BLaER1 treated with 17β-estradiol and CSF1 and Interleukin-3, amounts not matched to agents 10 nM and 100 nM (cell line): ENCODE measurements around the gene TBC1D32.
"Not testable (repeated sequence)": the region's sequence is repeated elsewhere in the genome, so short reads cannot be mapped to it uniquely, and the experiment has no call there.

ENCODE experiments used
- H3K27ac ChIP-seq, 11 experiments: shearing (Covaris generic); formaldehyde crosslinking; 2 replicates each; pipeline ENCODE4 v1.8.1; 2022
- H3K27me3 ChIP-seq, 11 experiments: shearing (Covaris generic); formaldehyde crosslinking; 2 replicates each; pipeline ENCODE4 v1.8.1; 2022
- H3K36me3 ChIP-seq, 11 experiments: shearing (Covaris generic); formaldehyde crosslinking; 2 replicates each; pipeline ENCODE4 v1.8.1; 2022
- H3K4me1 ChIP-seq, 10 experiments: shearing (Covaris generic); formaldehyde crosslinking; 2 replicates each; pipeline ENCODE4 v1.8.1; 2022
- H3K4me2 ChIP-seq, 11 experiments: shearing (Covaris generic); formaldehyde crosslinking; 2 replicates each; pipeline ENCODE4 v1.8.1; 2022
- H3K4me3 ChIP-seq, 10 experiments: shearing (Covaris generic); formaldehyde crosslinking; 2 replicates each; pipeline ENCODE4 v1.8.1; 2022
- H3K9ac ChIP-seq, 11 experiments: shearing (Covaris generic); formaldehyde crosslinking; 2 replicates each; pipeline ENCODE4 v1.8.1; 2022
- H3K9me3 ChIP-seq, 11 experiments: shearing (Covaris generic); formaldehyde crosslinking; replicated peaks in 1 of 11; 2 replicates each; pipeline ENCODE4 v1.8.1; 2022
- H4K20me1 ChIP-seq, 11 experiments: shearing (Covaris generic); formaldehyde crosslinking; 2 replicates each; pipeline ENCODE4 v1.8.1; 2022
- Cebpa-rat ChIP-seq, 11 experiments: shearing (Covaris generic); IDR thresholded peaks; 2 replicates each; pipeline ENCODE4 v1.8.1; 2022

The TBC1D32 gene

GRCh38 chr6:121351916-121352315, 17.6 kb upstream of the TBC1D32 start:
- Histone ChIP-seq H4K20me1 (no peaks in the 10 kb centered on the region), H3K27me3 (no peaks in the 10 kb centered on the region), H3K9me3 (no peaks in the 10 kb centered on the region), H3K9ac (no peak overlapping the region), H3K27ac (no peak overlapping the region), H3K4me3 (no peak overlapping the region), H3K4me1 (no peaks in the 10 kb centered on the region), H3K36me3 (no peaks in the 10 kb centered on the region), H3K4me2 (no peak overlapping the region)
- no peak for TF ChIP-seq Cebpa-rat (IDR thresholded peaks at IDR 0.05)

DNA sequence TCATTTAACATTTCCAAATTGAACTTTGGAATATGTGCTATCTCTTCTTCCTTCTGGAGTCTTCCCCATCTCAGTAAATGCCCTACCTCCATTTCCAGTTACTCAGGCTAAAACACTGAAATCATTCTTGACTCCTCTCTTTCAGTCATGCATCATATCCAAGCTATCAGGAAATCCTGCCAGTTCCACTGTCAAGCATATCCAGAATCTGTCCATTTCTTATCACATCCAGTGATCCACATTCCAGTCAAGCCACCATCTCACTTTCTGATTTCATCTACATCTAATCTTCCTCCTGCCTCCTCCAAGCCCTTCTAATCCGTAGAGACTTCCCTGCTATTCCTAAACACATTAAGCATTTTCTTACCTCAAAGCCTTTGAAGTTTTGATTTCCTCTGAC, 15.3 kb upstream of the TBC1D32 start:
- Histone ChIP-seq H3K4me1 (no peaks in the 10 kb centered on the region), H3K9me3 (no peaks in the 10 kb centered on the region), H3K36me3 (no peaks in the 10 kb centered on the region), H4K20me1 (no peaks in the 10 kb centered on the region), H3K27me3 (no peaks in the 10 kb centered on the region), H3K4me3 (no peak overlapping the region), H3K27ac (no peak overlapping the region), H3K9ac (no peak overlapping the region), H3K4me2 (no peak overlapping the region)
- TF ChIP-seq Cebpa-rat (IDR thresholded peaks at IDR 0.05): no peak

GRCh38 chr6:121347484-121347883, 13.2 kb upstream of the TBC1D32 start:
- no peak overlapping the region for H3K27ac ChIP-seq
- no peak overlapping the region for H3K9ac ChIP-seq
- no peak for TF ChIP-seq Cebpa-rat (IDR thresholded peaks at IDR 0.05)
- H3K36me3 ChIP-seq: no peaks in the 10 kb centered on the region
- H3K4me2 ChIP-seq: no peak overlapping the region
- H3K27me3 ChIP-seq: no peaks in the 10 kb centered on the region
- H3K4me1 ChIP-seq: no peaks in the 10 kb centered on the region
- no peak overlapping the region for H3K4me3 ChIP-seq
- H3K9me3 ChIP-seq: no peaks in the 10 kb centered on the region
- no peaks in the 10 kb centered on the region for H4K20me1 ChIP-seq

- Histone ChIP-seq H3K4me1 (no peaks in the 10 kb centered on the region), H3K4me2 (no peak overlapping the region), H3K27me3 (no peaks in the 10 kb centered on the region), H3K4me3 (no peak overlapping the region), H3K36me3 (no peaks in the 10 kb centered on the region), H3K27ac (no peak overlapping the region), H4K20me1 (no peaks in the 10 kb centered on the region), H3K9me3 (no peaks in the 10 kb centered on the region), H3K9ac (no peak overlapping the region)
- no peak for TF ChIP-seq Cebpa-rat (IDR thresholded peaks at IDR 0.05)
Observed at GRCh38 chr6:121344539-121344938, 10.3 kb upstream of the TBC1D32 start.

- Histone ChIP-seq H3K4me1 (peaks cover 0 to 8% (median 6%) of the 10 kb centered on the region in 10 experiments; a peak in 11 of 20 replicates), H3K4me3 (no peak overlapping the region), H3K9me3 (no peaks in the 10 kb centered on the region), H3K27me3 (no peaks in the 10 kb centered on the region), H3K27ac (no peak overlapping the region), H3K9ac (no peak overlapping the region), H3K4me2 (no peak overlapping the region), H4K20me1 (no peaks in the 10 kb centered on the region), H3K36me3 (no peaks in the 10 kb centered on the region)
- TF ChIP-seq Cebpa-rat (IDR thresholded peaks at IDR 0.05): no peak
Observed at GRCh38 chr6:121339639-121340226, 5.5 kb upstream of the TBC1D32 start.

GRCh38 chr6:121338956-121339355, 4.7 kb upstream of the TBC1D32 start:
- no peak overlapping the region for H3K27ac ChIP-seq
- TF ChIP-seq Cebpa-rat (IDR thresholded peaks at IDR 0.05): no peak
- H4K20me1 ChIP-seq: no peaks in the 10 kb centered on the region
- no peak overlapping the region for H3K4me3 ChIP-seq
- H3K4me1 ChIP-seq: peaks cover 1 to 8% (median 7%) of the 10 kb centered on the region in 10 experiments; a peak in 18 of 20 replicates
- no peak overlapping the region for H3K9ac ChIP-seq
- no peak overlapping the region for H3K4me2 ChIP-seq
- no peaks in the 10 kb centered on the region for H3K36me3 ChIP-seq
- H3K9me3 ChIP-seq: no peaks in the 10 kb centered on the region
- H3K27me3 ChIP-seq: no peaks in the 10 kb centered on the region

DNA sequence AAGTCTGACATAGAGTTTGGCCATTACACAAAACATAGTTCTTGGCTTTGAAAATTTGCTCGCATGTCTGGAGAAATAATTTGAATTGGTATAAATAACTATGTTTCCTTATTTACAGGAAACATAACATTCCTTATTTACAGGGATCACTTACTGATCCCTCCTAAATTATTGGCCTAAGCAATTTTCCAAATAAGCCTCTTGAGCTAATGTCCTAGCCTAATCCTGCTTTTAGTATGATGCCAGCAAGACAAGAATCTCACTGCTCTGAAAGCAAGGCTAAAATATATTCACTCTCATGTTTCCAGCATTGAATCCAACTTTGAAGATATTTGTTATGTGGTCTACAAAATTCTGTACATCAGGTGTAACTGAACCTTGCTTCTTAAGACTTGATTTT, 4.1 kb upstream of the TBC1D32 start:
- no peak for TF ChIP-seq Cebpa-rat (IDR thresholded peaks at IDR 0.05)
- H3K4me3 ChIP-seq: no peak overlapping the region
- no peaks in the 10 kb centered on the region for H3K9me3 ChIP-seq
- no peaks in the 10 kb centered on the region for H4K20me1 ChIP-seq
- peaks cover 7 to 14% (median 13%) of the 10 kb centered on the region in 10 experiments for H3K4me1 ChIP-seq
- H3K27ac ChIP-seq: no peak overlapping the region
- H3K4me2 ChIP-seq: no peak overlapping the region
- no peak overlapping the region for H3K9ac ChIP-seq
- H3K36me3 ChIP-seq: no peaks in the 10 kb centered on the region
- H3K27me3 ChIP-seq: no peaks in the 10 kb centered on the region

DNA sequence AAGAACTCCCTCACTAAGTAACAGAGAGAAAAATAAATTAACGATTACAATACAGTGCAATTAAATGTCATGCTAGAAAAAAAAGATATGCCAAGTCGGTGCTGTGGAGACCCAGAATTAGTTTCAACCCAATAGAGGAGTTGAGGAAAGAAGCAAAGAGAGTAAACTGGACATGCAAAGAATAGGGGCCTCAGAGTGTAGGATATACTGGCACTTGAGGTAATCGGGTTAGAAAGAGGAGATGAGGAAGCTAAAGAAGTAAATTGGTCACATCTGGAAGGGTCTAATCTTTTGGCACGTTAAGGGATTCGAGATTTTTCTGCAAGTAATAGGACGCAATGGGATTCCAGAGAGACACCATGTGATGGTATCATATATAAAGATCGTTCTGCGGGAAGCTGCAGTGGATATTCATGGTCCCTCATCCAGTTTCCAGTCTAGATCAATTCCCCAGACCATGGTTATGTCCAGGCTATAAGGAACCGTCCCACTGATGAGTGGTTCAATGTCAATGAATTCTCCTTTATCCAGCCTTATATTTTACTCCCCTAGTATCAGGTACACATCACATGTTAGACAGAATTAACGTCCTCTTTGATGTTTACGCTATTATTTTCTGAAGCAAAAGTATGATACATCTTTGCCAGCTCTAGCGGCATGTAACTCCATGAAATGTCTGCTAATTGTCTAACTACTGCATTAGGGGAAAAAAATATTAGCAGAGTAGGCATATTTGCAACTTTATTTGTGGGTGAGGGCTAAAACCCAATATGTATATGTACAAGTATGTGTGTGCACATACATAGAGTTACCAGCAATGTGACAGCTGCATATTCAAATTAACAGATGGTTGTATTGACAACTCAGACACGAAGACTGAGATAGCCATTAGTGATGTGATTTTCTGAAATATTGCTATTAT, 1.1 kb upstream of the TBC1D32 start:
- H3K9ac ChIP-seq: peak overlapping the region; percentile 80 to 91 (median 84)
- no peak for TF ChIP-seq Cebpa-rat (IDR thresholded peaks at IDR 0.05)
- H3K4me3 ChIP-seq: peak overlapping the region; percentile 70 to 85 (median 75)
- no peaks in the 10 kb centered on the region for H3K36me3 ChIP-seq
- no peaks in the 10 kb centered on the region for H3K9me3 ChIP-seq
- H3K4me2 ChIP-seq: peak overlapping the region; percentile 72 to 87 (median 80)
- H3K27ac ChIP-seq: peak overlapping the region; percentile 83 to 97 (median 88)
- H3K4me1 ChIP-seq: peaks cover 19 to 34% (median 27%) of the 10 kb centered on the region in 10 experiments
- H3K27me3 ChIP-seq: no peaks in the 10 kb centered on the region
- no peaks in the 10 kb centered on the region for H4K20me1 ChIP-seq

GRCh38 chr6:121333694-121334093, 586 bp downstream of the TBC1D32 start:
- H3K9me3 ChIP-seq, H3K36me3 ChIP-seq, H4K20me1 ChIP-seq, H3K27me3 ChIP-seq: not testable (repeated sequence)
- Histone ChIP-seq H3K27ac (peak overlapping the region in 9 of 11 experiments; percentile 83 to 97 (median 88); a peak in 14 of 22 replicates), H3K4me2 (peak overlapping the region; percentile 71 to 87 (median 78)), H3K9ac (peak overlapping the region; percentile 80 to 91 (median 84); a peak in 18 of 22 replicates), H3K4me3 (peak overlapping the region; percentile 70 to 85 (median 75)), H3K4me1 (peaks cover 20 to 38% (median 28%) of the 10 kb centered on the region in 10 experiments)
